HL-60 (cell line): ENCODE results near the gene HSD17B12.

Experiments
- DNase-seq, 2 experiments: peaks; one replicate each; pipeline ENCODE4 v3.0.0-alpha.2; 2010 to 2020; ENCODE audit warnings: low read depth in 1 of 2, low spot score in 1 of 2
- H3K27ac ChIP-seq: fragments of 250-450 bp; sonication (Bioruptor Pico); replicated peaks from 2 replicates; pipeline ENCODE4 v1.5.1; 2020; ENCODE audit warnings: mild to moderate bottlenecking, moderate library complexity
- H3K27me3 ChIP-seq: fragments of 250-450 bp; sonication (Bioruptor Pico); 2 replicates; pipeline ENCODE4 v1.5.1; 2021; ENCODE audit warnings: mild to moderate bottlenecking, moderate library complexity; ENCODE audit not compliant: insufficient read depth, poor library complexity, severe bottlenecking
- H3K4me3 ChIP-seq: replicated peaks from 2 replicates; pipeline ENCODE4 v1.5.1; 2011; ENCODE audit warnings: mild to moderate bottlenecking, control low read depth, low read length; ENCODE audit not compliant: insufficient read depth
- CTCF ChIP-seq: IDR thresholded peaks from one replicate; pipeline ENCODE4 v1.5.1; 2011; ENCODE audit warnings: low read length, control low read depth, inconsistent platforms; ENCODE audit not compliant: insufficient read depth
- GABPA ChIP-seq: IDR thresholded peaks from 2 replicates; pipeline ENCODE4 v1.6.1; 2012; ENCODE audit warnings: low read depth
- POLR2AphosphoS5 ChIP-seq: IDR thresholded peaks from 2 replicates; pipeline ENCODE4 v1.6.1; 2012; ENCODE audit warnings: low read depth
- SPI1 ChIP-seq: IDR thresholded peaks from 2 replicates; pipeline ENCODE4 v1.6.1; 2012; ENCODE audit warnings: low read depth, mild to moderate bottlenecking, borderline replicate concordance
- TF ChIP-seq, protein P1 (sequence below): IDR thresholded peaks from 2 replicates; pipeline ENCODE4 v1.6.1; 2012; ENCODE audit warnings: low read depth; ENCODE audit not compliant: insufficient replicate concordance

The HSD17B12 gene

GRCh38 chr11:43892851-43893250 is 212.3 kb downstream of the HSD17B12 start:
- Histone ChIP-seq H3K27me3 (no peaks in the 10 kb centered on the region), H3K4me3 (no peak overlapping the region), H3K27ac (no peak overlapping the region)
- TF ChIP-seq CTCF (no peak), SPI1 (no peak), POLR2AphosphoS5 (no peak), GABPA (no peak)
- TF ChIP-seq, protein P1, sequence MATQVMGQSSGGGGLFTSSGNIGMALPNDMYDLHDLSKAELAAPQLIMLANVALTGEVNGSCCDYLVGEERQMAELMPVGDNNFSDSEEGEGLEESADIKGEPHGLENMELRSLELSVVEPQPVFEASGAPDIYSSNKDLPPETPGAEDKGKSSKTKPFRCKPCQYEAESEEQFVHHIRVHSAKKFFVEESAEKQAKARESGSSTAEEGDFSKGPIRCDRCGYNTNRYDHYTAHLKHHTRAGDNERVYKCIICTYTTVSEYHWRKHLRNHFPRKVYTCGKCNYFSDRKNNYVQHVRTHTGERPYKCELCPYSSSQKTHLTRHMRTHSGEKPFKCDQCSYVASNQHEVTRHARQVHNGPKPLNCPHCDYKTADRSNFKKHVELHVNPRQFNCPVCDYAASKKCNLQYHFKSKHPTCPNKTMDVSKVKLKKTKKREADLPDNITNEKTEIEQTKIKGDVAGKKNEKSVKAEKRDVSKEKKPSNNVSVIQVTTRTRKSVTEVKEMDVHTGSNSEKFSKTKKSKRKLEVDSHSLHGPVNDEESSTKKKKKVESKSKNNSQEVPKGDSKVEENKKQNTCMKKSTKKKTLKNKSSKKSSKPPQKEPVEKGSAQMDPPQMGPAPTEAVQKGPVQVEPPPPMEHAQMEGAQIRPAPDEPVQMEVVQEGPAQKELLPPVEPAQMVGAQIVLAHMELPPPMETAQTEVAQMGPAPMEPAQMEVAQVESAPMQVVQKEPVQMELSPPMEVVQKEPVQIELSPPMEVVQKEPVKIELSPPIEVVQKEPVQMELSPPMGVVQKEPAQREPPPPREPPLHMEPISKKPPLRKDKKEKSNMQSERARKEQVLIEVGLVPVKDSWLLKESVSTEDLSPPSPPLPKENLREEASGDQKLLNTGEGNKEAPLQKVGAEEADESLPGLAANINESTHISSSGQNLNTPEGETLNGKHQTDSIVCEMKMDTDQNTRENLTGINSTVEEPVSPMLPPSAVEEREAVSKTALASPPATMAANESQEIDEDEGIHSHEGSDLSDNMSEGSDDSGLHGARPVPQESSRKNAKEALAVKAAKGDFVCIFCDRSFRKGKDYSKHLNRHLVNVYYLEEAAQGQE: no peak
- no peak for DNase-seq

DNA sequence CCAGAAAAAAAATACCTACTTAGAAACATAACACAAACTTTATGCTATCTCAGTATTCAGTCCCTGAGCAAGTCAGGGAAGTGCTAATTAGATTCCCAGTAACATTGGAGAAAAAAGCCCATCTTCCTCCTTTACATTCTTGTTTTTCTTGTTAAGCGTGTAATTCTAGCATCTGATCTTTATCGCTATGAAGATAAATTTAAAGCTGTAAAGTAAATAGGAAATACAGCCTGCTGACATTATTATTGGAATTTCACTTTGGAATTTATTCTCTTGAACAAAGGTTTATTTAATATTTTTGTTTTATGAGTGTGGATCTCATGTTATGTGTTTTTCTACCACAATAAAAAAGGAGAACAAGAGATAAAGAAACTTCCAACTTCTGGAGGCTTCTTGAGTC is 214.0 kb downstream of the HSD17B12 start:
- no peak for DNase-seq
- Histone ChIP-seq H3K27ac (no peak overlapping the region), H3K27me3 (no peaks in the 10 kb centered on the region), H3K4me3 (no peak overlapping the region)
- no peak for TF ChIP-seq POLR2AphosphoS5
- TF ChIP-seq SPI1: no peak
- TF ChIP-seq CTCF: no peak
- no peak for TF ChIP-seq GABPA
- TF ChIP-seq, protein P1: no peak

GRCh38 chr11:43895601-43896000 is 215.1 kb downstream of the HSD17B12 start:
- TF ChIP-seq POLR2AphosphoS5: no peak
- TF ChIP-seq CTCF: no peak
- TF ChIP-seq GABPA: no peak
- TF ChIP-seq SPI1: no peak
- TF ChIP-seq, protein P1: no peak
- no peak overlapping the region for H3K27ac ChIP-seq
- H3K4me3 ChIP-seq: no peak overlapping the region
- no peaks in the 10 kb centered on the region for H3K27me3 ChIP-seq
- no peak for DNase-seq
